C4-2B (cell line): Measurements from ENCODE around the gene GKN2.

ENCODE experiments used
- H3K27ac ChIP-seq: fragments of 450-650 bp; 2 replicates; pipeline ENCODE4 v1.5.1; 2017
- ZFX ChIP-seq: fragments of 450-650 bp; IDR thresholded peaks from 2 replicates; pipeline ENCODE4 v1.6.1; 2017
- TF ChIP-seq, protein P1 (sequence below): fragments of 450-650 bp; conservative IDR thresholded peaks from 2 replicates; pipeline ENCODE4 v1.5.1; 2017; ENCODE audit warnings: mild to moderate bottlenecking

Gene GKN2

DNA sequence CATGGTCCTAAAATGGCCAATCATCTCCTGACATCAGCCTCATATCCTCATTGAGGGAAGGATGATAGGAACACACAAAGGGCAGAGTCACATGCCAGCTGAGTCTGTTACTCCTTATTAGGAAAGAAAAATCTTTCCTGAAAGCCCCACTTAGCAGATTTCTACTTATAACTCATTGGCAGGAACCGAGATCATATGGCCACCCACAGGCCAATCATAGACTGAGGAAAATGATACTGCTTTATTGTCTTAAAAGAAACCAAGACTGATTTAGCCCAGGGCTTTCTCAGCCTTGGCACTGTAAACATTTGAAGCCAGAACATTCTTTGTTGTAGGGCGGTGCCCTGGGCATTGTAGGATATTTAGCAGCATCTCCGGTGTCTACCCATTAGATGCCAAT lies 18.7 kb downstream of the GKN2 start:
- TF ChIP-seq, protein P1, sequence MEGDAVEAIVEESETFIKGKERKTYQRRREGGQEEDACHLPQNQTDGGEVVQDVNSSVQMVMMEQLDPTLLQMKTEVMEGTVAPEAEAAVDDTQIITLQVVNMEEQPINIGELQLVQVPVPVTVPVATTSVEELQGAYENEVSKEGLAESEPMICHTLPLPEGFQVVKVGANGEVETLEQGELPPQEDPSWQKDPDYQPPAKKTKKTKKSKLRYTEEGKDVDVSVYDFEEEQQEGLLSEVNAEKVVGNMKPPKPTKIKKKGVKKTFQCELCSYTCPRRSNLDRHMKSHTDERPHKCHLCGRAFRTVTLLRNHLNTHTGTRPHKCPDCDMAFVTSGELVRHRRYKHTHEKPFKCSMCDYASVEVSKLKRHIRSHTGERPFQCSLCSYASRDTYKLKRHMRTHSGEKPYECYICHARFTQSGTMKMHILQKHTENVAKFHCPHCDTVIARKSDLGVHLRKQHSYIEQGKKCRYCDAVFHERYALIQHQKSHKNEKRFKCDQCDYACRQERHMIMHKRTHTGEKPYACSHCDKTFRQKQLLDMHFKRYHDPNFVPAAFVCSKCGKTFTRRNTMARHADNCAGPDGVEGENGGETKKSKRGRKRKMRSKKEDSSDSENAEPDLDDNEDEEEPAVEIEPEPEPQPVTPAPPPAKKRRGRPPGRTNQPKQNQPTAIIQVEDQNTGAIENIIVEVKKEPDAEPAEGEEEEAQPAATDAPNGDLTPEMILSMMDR, result no peak
- TF ChIP-seq ZFX, result no peak
- no peak overlapping the region for H3K27ac ChIP-seq

GRCh38 chr2:68932402-68932801 lies 20.3 kb downstream of the GKN2 start:
- no peak overlapping the region for H3K27ac ChIP-seq
- no peak for TF ChIP-seq ZFX
- TF ChIP-seq, protein P1, result no peak

GRCh38 chr2:68931799-68932198 lies 20.9 kb downstream of the GKN2 start:
- H3K27ac ChIP-seq, result no peak overlapping the region
- TF ChIP-seq ZFX, result no peak
- TF ChIP-seq, protein P1, result no peak

DNA sequence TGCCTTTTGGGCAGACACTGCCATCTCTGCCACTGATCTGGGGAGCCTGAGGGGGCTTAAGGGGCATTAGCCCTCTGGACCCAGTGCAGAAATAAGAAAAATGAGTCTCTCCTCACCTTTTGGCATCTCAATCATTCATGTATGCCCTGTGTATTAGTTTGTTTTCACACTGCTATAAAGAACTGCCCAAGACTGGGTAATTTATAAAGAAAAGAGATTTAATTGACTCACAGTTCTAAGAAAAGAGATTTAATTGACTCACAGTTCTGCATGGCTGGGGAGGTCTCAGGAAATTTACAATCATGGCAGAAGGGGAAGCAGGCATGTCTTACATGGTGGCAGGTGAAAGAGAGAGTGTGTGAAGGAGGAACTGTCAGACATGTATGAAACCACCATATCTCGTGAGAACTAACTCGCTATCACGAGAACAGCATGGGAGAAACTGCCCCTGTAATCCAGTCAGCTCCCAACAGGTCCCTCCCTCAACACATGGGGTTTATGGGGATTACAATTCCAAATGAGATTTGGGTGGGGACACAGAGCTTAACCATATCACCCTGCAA lies 21.5 kb downstream of the GKN2 start:
- TF ChIP-seq, protein P1, result no peak
- no peak for TF ChIP-seq ZFX
- no peak overlapping the region for H3K27ac ChIP-seq

DNA sequence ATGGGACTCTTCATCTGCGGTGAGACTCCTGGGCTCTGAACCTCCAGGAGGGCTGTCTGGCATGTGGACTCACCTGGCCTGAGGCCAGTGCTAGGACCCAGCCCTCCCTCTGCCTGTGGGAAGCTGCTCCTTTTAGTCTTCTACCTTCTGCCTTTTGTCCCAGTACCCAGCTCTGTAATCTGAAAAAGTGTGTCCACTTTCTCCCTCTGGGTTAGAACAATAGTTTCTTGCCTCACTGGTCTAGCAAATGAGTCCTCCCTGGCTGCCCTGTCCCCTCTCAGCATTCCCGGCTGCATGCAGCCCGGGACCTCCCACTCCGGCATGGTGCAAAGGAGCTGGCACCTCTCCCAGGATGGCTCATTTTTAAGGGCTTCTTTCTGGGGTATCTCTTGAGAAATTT lies 25.9 kb downstream of the GKN2 start:
- no peak overlapping the region for H3K27ac ChIP-seq
- no peak for TF ChIP-seq ZFX
- TF ChIP-seq, protein P1, result no peak

DNA sequence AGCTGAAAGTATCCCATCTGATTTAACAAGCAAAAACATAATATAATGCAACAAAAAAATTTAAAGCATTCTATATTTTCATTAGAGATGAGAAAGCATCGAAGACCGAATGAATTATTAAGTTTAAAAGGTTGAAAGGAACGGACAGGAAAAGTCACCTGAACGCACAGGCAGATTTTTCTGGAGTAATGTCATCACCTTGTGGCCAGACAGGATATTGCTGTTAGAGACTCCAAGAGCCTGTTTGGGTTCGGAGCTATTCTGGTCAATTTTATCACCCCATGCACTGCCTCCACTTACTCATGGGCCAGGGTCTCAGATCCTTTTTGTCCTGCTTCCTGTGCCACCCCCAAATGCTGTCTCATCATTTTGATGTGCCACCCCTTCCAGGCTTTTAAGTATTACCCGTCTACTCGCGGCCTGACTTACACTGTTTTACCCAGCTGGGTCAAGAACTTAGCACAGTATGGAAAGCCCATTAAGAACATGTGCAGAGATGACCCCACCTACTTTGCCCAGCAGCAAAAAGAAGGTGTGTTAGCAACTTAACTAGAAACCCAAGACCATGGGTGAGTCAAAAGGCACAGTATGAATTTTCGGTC lies 27.3 kb downstream of the GKN2 start:
- no peak overlapping the region for H3K27ac ChIP-seq
- TF ChIP-seq, protein P1, result peak; percentile 91
- TF ChIP-seq ZFX, result no peak

GRCh38 chr2:68921646-68922045 lies 31.0 kb downstream of the GKN2 start:
- TF ChIP-seq, protein P1, result no peak
- no peak for TF ChIP-seq ZFX

More at GRCh38 chr2:68921646-68922045, 31.0 kb downstream of the GKN2 start:
- H3K27ac ChIP-seq, result no peak overlapping the region
